GM12872 (cell line): ENCODE data around the gene HS6ST2.

ENCODE experiments used
- TF ChIP-seq, protein P1 (sequence below): IDR thresholded peaks from 3 replicates; pipeline ENCODE4 v1.5.1; 2011; ENCODE audit warnings: low read depth, mild to moderate bottlenecking, low read length, moderate library complexity; ENCODE audit not compliant: insufficient read depth

Gene HS6ST2

DNA sequence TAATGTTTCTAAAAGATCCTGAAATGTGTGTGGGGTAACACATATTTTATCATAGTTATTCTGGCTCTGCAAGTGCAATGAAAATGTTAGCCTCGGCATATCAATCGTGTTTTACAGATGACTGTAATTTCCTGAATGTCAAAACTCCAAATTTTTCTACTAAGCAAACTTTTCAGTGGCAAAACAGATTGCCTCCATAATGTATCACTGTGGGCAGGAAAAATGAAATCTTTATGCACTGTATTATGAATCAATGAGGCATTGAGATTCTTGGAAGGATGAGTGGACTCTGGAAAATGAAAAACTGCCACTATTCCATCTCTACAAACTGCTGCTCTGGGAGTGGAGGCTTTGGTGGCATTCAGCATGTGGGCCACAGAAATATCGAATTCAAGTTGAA lies 309.5 kb downstream of the HS6ST2 start:
- TF ChIP-seq, protein P1, sequence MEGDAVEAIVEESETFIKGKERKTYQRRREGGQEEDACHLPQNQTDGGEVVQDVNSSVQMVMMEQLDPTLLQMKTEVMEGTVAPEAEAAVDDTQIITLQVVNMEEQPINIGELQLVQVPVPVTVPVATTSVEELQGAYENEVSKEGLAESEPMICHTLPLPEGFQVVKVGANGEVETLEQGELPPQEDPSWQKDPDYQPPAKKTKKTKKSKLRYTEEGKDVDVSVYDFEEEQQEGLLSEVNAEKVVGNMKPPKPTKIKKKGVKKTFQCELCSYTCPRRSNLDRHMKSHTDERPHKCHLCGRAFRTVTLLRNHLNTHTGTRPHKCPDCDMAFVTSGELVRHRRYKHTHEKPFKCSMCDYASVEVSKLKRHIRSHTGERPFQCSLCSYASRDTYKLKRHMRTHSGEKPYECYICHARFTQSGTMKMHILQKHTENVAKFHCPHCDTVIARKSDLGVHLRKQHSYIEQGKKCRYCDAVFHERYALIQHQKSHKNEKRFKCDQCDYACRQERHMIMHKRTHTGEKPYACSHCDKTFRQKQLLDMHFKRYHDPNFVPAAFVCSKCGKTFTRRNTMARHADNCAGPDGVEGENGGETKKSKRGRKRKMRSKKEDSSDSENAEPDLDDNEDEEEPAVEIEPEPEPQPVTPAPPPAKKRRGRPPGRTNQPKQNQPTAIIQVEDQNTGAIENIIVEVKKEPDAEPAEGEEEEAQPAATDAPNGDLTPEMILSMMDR = no peak

DNA sequence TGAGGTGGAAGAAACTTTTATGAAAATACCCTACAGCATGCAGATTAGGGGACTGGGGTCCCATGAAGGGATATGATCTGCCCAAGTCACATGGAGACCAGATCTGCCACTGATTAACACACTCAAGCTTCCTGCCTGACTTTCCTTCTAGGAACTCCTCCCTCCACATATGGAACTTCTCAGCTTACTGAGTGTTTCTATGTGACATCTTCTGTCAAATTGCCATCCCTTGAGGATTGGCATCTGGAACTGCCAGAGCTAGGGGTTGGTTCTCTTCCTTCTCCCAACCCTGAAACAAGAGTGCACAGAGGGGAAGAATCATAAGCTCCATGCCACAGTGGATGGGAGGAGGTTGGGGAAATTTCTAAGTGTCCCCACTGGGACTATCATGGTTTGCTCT lies 319.0 kb downstream of the HS6ST2 start:
- TF ChIP-seq, protein P1 = no peak

DNA sequence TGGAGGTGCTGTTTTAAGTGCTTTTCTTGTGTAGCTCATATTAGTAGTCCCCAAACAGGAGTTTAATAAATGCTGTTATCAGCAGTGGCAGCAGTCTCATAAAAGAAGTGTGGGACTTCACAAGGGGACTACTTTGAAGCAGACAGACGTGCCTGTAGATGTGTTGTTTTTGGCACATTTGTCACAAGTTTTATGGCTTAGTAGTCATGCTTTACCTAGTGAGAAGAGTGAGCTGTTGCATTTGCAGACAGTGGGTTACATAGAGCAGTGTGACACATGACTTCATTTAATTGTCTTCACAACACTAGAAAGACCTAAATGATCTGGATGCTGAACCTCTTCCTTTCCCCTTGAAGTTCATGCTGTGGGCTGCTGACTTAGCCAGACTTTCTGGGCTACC lies 320.1 kb downstream of the HS6ST2 start:
- TF ChIP-seq, protein P1 = no peak

DNA sequence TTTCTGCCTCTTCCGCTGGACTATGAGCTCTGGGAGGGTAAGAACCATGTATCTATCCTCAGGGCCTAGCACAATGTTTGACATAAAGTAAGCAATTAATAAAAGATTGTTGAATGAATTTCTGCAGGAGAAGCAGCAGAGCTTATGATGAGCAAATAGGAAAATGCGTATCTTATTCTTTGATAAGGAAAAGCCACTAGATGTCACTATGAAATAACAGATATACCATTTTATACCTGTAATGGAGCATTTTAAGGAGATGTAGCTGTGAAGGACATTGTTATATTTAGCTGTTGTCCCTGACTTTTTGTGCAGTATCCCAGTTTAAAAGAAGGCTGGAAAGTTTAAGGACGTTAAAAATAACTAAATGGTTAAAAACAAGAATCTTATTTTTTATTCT lies 322.3 kb downstream of the HS6ST2 start:
- TF ChIP-seq, protein P1 = no peak

DNA sequence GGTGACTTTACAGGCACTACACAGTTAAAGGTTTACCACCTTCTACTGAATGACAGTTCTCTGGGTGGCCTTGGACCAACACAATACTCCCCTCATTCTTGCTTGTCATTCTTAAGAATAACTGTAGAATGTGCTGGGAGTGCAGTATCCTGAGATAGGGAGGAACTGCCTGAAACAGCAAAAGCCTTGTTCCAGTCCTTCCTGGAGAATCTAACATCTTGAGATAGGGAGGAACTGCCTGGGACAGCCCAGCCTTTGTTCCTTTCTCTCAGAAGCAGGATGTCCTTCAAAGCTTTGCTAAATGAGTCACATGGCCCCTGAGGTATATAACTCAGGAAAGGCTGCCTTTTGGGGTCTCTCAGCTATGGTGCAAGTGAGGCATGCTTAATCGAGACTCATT lies 323.9 kb downstream of the HS6ST2 start:
- TF ChIP-seq, protein P1 = no peak

DNA sequence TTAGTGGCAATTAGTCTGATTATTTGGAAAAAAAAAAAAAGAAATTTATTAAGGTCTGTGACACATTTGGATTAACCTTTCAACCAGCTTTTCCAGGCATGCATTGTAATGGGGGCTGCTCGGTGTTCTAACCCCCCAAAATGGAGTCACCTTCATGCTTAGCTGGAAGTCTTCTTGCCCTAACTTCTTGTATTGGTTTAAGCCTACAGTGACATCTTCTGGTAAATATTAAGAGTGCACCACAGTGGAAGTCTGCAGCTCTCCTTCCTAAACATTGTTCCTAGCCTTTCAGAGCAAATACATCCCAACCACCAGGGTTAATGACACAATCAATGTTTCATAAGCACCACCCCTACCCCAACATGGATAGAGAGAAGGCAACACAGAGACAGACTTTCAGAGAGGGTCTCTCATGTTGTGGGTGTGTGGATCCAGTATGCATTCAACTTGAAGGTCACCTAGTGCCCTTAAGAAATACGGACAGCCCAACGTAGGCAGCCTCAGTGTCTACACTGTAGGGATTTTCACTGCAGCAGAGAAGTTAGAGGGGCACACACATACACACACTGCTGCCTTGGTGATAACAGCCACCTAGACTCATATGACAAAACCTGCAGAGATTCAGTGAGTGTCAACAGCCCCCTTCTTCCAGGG lies 326.7 kb downstream of the HS6ST2 start:
- TF ChIP-seq, protein P1 = peak; percentile 42; the same call in 2 of the 3 replicates

DNA sequence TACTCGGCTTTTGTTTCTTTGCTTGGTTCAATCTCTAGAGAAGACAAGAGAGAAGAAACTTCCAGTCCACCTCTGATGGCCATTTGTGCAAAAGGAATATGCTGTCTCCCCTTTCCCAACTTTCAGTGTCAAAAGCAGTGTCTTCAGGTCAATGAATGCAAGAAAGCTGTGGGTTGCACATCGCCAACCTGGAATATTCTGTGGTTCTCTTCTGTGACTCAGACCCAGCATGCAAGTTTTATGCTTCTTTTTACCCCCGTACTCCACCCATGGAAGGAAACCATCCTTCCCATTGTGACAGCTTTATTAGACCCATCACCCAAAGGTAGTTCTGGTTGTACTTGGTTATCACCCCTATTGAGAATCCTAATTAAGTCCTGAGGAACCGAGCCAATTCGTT lies 334.0 kb downstream of the HS6ST2 start:
- TF ChIP-seq, protein P1 = no peak
